ENCODE data around the gene HMGN1.
"Not testable (repeated sequence)": the region's sequence is repeated elsewhere in the genome, so short reads cannot be mapped to it uniquely, and the experiment has no call there.

Gene HMGN1

DNA sequence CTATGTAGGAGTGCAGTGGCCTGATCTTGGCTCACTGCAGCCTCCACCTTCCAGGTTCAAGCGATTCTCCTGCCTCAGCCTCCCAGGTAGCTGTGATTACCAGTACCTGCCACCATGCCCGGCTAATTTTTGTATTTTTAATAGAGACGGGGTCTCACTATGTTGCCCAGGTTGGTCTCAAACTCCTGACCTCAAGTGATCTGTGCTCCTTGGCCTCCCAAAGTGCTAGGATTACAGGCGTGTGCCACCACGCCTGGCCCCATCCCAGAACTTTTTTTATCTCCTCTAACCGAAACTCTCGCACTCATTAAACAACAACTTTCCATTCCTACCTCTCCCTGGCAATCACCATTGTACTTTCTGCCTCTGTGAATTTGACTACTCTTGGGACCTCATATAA lies 33.2 kb upstream of the HMGN1 start:
- Mint-ChIP-seq H3K27ac (peak overlapping the region in 1 of 2 donors; percentile 94), H3K4me3 (peak overlapping the region; percentile 5 to 95), H3K4me1 (ENCODE audit: low read depth in 2 of 2) (peaks cover 13 to 15% of the 10 kb centered on the region in 2 donors), H3K27me3 (peaks cover 11 to 14% of the 10 kb centered on the region in 2 donors)
- H3K36me3 Mint-ChIP-seq (ENCODE audit: insufficient read depth); DNase-seq; H3K9me3 Mint-ChIP-seq; ATAC-seq (replicated peaks): not testable (repeated sequence)

DNA sequence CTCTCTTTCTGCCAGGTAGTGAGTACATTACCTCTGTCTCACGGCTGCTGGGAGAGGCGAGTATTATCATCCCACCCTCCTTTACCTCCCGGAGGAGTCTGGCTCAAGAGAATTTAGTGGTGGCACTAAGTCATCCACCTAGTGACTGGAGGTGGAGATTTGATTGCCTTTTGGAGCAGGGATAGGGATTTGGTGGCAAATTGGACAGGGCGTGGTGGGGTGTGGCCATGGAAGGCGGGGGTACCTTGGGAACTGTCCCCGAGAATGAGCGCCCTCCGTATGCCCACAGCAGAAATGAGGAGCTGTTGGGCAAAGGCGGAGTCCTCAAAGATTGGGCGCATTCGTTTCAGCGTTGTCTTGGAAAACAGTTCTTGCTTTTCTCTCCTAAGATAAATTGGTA lies 32.1 kb upstream of the HMGN1 start:
- Mint-ChIP-seq H3K27me3 (peaks cover 18 to 21% of the 10 kb centered on the region in 2 donors), H3K4me1 (ENCODE audit: low read depth in 2 of 2) (peaks cover 13 to 15% of the 10 kb centered on the region in 2 donors), H3K9me3 (no peaks in the 10 kb centered on the region), H3K27ac (peak overlapping the region; percentile 92 to 94), H3K36me3 (ENCODE audit: insufficient read depth) (peaks cover 10% of the 10 kb centered on the region), H3K4me3 (peak overlapping the region; percentile 94 to 95)
- no peak for DNase-seq
- ATAC-seq (replicated peaks) = no peak

DNA sequence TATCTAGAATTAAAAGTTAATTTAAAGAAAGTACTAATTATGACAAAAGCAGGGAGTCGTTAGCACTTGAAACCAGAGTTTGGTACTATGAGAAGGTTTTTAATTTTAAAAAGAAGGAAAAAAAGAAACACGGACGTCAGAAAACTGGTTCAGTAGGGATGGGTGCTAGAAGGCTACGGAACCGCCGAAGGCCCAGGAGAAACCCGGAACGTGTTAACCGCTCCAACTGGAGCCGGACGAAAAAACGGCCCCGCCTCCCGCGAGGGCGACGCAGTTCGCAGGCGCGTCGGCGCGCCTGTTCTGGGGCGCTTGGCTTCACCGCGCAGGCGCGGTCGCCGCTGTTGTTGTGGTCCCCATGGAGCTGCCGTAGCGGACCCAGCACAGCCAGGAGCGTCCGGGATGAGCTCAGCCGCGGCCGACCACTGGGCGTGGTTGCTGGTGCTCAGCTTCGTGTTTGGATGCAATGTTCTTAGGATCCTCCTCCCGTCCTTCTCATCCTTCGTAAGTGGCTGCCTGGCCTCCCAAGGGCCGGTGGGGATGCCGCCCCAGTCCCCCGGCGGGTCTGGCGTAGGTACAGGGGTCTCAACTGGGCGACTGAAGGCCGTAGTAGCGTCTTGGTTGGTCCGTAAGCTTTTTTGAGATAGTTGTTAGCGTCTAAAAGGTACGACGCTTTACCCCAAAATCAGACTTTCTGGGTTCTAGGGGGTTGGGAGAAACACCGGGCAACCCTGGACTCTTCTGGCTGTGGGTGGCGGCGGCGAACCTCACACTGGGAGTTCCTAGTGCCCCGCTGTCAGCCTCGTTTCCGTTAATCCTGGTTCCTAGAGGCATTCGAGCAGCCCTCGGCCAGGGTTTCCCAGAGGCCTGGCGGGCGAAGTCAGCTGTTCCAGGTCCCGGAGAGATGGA lies 31.4 kb upstream of the HMGN1 start:
- DNase-seq (peak; percentile 75 to 83 (median 83)), ATAC-seq (replicated peaks) (peak; percentile 97)
- H3K27me3 Mint-ChIP-seq = peaks cover 21 to 23% of the 10 kb centered on the region in 2 donors
- no peaks in the 10 kb centered on the region for H3K9me3 Mint-ChIP-seq
- peaks cover 10% of the 10 kb centered on the region for H3K36me3 Mint-ChIP-seq (ENCODE audit: insufficient read depth)
- H3K27ac Mint-ChIP-seq = peak overlapping the region; percentile 92 to 94
- peak overlapping the region; percentile 94 to 95 for H3K4me3 Mint-ChIP-seq
- peaks cover 12 to 13% of the 10 kb centered on the region in 2 donors for H3K4me1 Mint-ChIP-seq (ENCODE audit: low read depth in 2 of 2)

DNA sequence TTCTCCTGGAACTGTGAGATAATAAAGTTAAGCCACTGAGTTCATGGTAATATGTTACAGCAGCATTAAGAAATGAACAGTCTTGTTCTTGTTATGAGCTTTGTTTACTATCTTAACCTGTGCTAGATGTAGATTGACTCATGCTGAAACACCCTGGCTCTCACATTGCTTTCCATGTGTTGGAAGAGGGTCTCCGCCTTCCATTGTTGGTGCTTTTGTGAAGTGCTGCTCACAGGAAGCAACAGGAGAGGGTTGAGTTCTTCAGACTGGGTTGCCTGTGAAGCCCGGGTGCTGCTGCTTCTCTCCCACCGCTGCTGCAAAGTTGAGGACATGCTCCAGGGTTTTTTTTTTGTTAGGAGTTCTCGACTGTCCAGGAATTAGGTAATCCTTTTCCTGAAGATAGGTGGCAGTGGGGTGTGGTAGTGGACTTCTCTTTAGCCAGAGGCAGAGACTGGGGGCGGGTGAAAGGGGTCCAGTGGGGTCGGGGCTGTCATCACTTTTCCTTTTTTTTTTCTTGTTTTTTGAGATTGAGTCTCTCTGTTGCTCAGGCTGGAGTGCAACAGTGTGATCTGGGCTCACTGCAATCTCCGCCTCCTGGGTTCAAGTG lies 28.7 kb upstream of the HMGN1 start:
- no peak overlapping the region for H3K27ac Mint-ChIP-seq
- H3K36me3 Mint-ChIP-seq (ENCODE audit: insufficient read depth) = peaks cover 10% of the 10 kb centered on the region
- DNase-seq = no peak
- ATAC-seq (replicated peaks) = no peak
- H3K4me1 Mint-ChIP-seq (ENCODE audit: low read depth in 2 of 2) = peaks cover 8 to 13% of the 10 kb centered on the region in 2 donors
- H3K9me3 Mint-ChIP-seq = no peaks in the 10 kb centered on the region
- H3K4me3 Mint-ChIP-seq = no peak overlapping the region
- H3K27me3 Mint-ChIP-seq = peaks cover 21 to 29% of the 10 kb centered on the region in 2 donors

DNA sequence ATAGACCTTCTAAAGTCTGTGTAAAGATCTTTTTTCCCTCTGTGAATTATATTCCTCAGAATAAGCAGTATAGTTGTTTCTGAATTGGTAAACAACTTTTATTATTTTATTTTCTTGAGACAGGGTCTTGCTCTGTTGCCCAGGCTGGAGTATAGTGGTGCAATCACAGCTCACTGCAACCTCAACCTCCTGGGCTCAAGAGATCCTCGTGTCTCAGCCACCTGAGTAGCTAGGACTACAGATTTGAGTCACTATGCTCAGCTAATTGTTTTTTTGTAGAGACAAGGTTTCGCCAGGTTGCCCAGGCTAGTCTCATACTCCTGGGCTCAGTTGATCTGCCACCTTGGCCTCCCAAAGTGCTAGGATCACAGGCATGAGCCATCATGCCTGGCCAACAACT lies 26.6 kb upstream of the HMGN1 start:
- ATAC-seq (replicated peaks) = no peak
- no peaks in the 10 kb centered on the region for H3K9me3 Mint-ChIP-seq
- DNase-seq = no peak
- H3K27me3 Mint-ChIP-seq = peaks cover 21 to 31% of the 10 kb centered on the region in 2 donors
- H3K4me3 Mint-ChIP-seq = no peak overlapping the region
- peaks cover 0 to 2% of the 10 kb centered on the region in 2 donors for H3K4me1 Mint-ChIP-seq (ENCODE audit: low read depth in 2 of 2)
- H3K27ac Mint-ChIP-seq = no peak overlapping the region
- peaks cover 2% of the 10 kb centered on the region for H3K36me3 Mint-ChIP-seq (ENCODE audit: insufficient read depth)

DNA sequence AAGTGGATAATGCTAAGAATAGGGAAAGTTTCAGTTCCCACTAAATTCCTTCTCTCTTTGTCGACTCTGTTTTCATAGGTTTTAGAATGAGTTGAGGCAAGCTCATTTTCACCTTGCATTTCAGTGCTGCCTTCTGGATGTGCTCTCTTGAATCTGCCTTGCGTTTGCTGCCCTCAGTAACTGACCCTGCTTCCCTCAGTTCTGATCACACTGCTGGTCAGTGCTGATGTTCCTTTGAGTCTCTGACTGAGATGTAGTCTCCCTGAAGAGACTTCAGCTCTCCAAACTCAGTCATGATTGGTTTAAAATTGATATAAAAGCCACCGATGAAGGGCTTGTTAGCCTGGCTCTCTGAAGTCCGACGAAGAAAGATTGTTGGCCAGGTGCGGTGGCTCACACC lies 25.2 kb upstream of the HMGN1 start:
- H3K27ac Mint-ChIP-seq = no peak overlapping the region
- ATAC-seq (replicated peaks) = no peak

DNA sequence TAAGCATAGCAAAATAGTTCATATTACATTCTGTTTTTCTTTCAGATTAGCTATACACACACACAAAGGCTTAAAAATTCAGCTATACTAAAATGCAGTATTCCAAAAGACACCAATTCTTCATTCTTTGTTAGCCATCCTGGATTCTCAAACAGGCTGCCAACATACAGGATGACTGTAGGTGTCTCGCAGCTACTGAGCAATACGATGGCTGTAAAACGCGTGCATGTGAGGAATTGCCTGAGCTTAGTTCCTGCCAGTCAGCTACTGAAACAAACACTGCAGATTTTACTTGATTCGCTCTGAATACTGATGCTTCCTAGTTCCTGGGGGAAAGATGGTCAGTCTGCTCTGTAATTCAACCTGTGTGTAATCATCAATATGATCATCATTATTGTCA lies 24.7 kb upstream of the HMGN1 start:
- no peak for DNase-seq
- Mint-ChIP-seq H3K4me3 (no peak overlapping the region), H3K9me3 (no peaks in the 10 kb centered on the region), H3K4me1 (ENCODE audit: low read depth in 2 of 2) (no peaks in the 10 kb centered on the region), H3K36me3 (ENCODE audit: insufficient read depth) (peaks cover 3% of the 10 kb centered on the region), H3K27ac (no peak overlapping the region), H3K27me3 (peaks cover 21 to 33% of the 10 kb centered on the region in 2 donors)
- peak; percentile 79 for ATAC-seq (replicated peaks)

More for the DNA sequence above, 25.2 kb upstream of the HMGN1 start:
- Mint-ChIP-seq H3K27me3 (peaks cover 21 to 33% of the 10 kb centered on the region in 2 donors), H3K9me3 (no peaks in the 10 kb centered on the region), H3K4me1 (ENCODE audit: low read depth in 2 of 2) (no peaks in the 10 kb centered on the region), H3K4me3 (no peak overlapping the region), H3K36me3 (ENCODE audit: insufficient read depth) (peaks cover 3% of the 10 kb centered on the region)
- no peak for DNase-seq

DNA sequence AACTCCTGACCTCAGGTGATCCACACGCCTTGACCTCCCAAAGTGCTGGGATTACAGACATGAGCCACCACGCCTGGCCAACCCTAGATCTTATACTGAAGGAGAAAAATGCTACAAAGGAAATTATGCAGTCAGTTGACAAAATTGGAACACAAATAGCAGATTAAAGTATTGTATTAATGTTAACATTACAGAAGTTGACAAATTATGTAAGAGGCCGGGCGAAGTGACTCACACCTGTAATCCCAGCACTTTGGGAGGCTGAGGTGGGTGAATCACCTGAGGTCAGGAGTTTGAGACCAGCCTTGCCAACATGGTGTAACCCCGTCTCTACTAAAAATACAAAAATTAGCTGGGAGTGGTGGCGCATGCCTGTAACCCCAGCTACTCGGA lies 21.0 kb upstream of the HMGN1 start:
- H3K4me1 Mint-ChIP-seq (ENCODE audit: low read depth in 2 of 2); H3K27ac Mint-ChIP-seq; H3K9me3 Mint-ChIP-seq; H3K4me3 Mint-ChIP-seq; ATAC-seq (replicated peaks); H3K36me3 Mint-ChIP-seq (ENCODE audit: insufficient read depth); DNase-seq: not testable (repeated sequence)
- H3K27me3 Mint-ChIP-seq = peaks cover 7 to 13% of the 10 kb centered on the region in 2 donors

DNA sequence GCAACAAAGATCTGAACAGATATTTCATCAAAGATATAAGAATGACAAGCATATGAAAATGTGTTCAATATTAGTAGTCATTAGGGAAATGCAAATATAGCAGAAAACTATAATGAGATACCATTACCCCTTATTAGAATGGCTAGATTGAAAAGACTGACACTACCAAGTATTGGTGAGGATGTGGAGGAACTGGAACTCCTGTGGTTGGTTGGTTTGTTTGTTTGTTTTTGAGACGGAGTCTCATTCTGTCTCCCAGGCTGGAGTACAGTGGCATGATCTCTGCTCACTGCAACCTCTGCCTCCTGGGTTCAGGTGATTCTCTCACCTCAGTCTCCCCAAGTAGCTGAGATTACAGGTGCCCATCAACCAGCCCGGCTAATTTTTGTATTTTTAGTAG lies 18.9 kb upstream of the HMGN1 start:
- H3K36me3 Mint-ChIP-seq (ENCODE audit: insufficient read depth) = peaks cover 3% of the 10 kb centered on the region
- ATAC-seq (replicated peaks) (no peak), DNase-seq (no peak)
- H3K4me1 Mint-ChIP-seq (ENCODE audit: low read depth in 2 of 2) = no peaks in the 10 kb centered on the region
- no peak overlapping the region for H3K4me3 Mint-ChIP-seq
- peaks cover 4 to 15% of the 10 kb centered on the region in 2 donors for H3K27me3 Mint-ChIP-seq
- H3K9me3 Mint-ChIP-seq = no peaks in the 10 kb centered on the region
- H3K27ac Mint-ChIP-seq = no peak overlapping the region

DNA sequence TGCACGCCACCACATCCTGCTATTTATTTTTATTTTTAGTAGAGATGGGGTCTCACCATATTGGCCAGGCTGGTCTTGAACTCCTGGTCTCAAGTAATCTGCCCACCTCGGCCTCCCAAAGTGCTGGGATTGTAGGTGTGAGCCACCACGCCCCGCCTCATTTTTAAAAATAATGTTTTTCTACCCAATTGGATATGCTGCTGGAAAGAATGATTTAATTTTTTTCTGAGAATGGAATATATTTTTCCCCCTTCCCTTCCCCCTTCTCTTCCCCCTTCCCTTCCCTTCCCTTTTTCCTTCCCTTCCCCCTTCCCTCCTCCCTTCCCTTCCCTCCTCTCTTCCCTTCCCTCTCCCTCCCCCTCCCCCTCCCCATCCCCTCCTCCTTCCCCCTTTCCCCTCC lies 17.7 kb upstream of the HMGN1 start:
- DNase-seq (no peak), ATAC-seq (replicated peaks) (no peak)
- no peaks in the 10 kb centered on the region for H3K9me3 Mint-ChIP-seq
- peaks cover 12 to 27% of the 10 kb centered on the region in 2 donors for H3K27me3 Mint-ChIP-seq
- no peak overlapping the region for H3K4me3 Mint-ChIP-seq
- no peaks in the 10 kb centered on the region for H3K4me1 Mint-ChIP-seq (ENCODE audit: low read depth in 2 of 2)
- H3K36me3 Mint-ChIP-seq (ENCODE audit: insufficient read depth) = peaks cover 3% of the 10 kb centered on the region
- no peak overlapping the region for H3K27ac Mint-ChIP-seq

DNA sequence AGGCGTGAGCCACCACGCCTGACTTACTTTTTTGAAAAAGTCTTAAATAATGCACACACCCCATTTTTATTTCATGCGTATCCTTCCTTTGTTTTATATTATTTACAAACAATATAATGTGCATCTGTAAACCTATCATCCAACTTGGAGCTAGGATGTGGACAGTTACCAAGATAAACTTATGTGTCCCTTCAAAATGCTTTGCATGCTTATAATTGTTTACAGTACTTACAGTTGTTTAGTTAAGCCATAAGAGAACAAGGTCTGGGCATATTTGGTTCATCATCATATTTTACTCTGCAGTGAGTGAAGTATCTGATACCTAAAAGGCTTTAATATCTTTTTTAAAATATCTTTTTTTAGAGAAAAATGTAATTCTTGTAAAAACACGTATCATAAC lies 16.1 kb upstream of the HMGN1 start:
- ATAC-seq (replicated peaks) = no peak
- peaks cover 15 to 44% of the 10 kb centered on the region in 2 donors for H3K27me3 Mint-ChIP-seq

DNA sequence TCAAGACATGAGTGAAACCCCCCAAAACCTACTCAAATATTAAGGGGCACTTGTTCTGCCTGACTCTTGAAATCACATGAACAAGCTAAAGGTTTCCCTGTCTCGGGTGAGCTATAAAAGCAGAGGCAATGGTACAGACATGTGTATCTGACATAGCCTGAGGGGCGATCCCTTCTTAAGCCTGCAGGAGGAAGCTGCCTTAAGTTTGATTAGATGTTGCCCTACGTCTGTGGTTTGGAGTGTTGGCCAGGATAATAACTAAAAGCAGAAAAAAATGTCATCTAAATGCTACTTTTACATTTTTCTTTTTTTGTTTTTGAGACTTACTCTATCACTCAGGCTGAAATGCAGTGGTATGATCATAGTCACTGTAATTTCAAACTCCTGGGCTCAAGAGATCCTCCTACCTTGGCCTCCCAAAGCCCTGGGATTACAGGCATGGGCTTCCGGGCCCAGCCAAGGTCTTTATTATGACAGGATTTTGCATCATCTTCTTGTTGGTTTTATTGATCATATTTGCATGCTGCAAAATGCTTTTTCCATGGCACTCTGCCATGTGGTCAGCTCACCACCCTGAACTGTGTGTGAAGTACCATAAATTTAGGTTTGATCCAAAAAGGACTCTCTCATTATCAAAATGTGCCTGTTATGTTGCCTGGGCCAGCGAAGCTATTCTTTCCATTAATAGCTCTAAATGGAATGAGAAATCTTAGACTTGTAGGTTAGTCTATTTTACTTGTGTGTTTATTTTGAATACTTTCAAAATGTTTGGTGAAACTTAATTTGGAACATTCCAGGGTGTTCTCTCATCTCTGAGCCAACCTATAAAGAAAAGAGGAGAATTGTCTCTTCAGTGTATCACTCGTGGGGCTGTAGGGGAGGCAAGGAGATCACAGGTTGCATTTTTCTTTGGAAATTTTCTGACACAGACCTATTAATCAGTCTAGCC lies 15.0 kb upstream of the HMGN1 start:
- H3K27me3 Mint-ChIP-seq = peaks cover 15 to 45% of the 10 kb centered on the region in 2 donors

More for the DNA sequence above, 16.1 kb upstream of the HMGN1 start:
- Mint-ChIP-seq H3K36me3 (ENCODE audit: insufficient read depth) (peaks cover 3% of the 10 kb centered on the region), H3K27ac (no peak overlapping the region), H3K4me1 (ENCODE audit: low read depth in 2 of 2) (no peaks in the 10 kb centered on the region), H3K9me3 (no peaks in the 10 kb centered on the region), H3K4me3 (no peak overlapping the region)
- no peak for DNase-seq

DNA sequence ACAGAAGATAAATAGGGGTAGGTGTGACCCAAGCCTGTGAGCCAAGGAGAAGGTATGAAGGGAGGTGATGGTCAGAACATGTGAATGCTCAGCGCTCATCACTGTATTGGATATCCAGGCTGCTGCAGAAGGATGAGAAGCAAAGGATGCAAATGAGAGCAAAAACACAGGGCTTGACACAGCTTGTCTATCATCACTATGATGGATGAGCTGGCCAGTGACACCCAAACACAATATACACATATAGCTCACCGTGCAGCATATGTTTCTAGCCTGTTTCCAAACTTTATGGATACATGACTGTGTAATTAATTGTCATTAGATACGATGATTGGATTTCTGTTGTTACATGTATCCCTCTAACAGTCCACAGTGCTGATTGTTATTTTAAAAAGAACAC lies 13.8 kb upstream of the HMGN1 start:
- Mint-ChIP-seq H3K4me3 (no peak overlapping the region), H3K27ac (no peak overlapping the region), H3K4me1 (ENCODE audit: low read depth in 2 of 2) (no peaks in the 10 kb centered on the region), H3K9me3 (no peaks in the 10 kb centered on the region), H3K36me3 (ENCODE audit: insufficient read depth) (no peaks in the 10 kb centered on the region), H3K27me3 (peaks cover 15 to 41% of the 10 kb centered on the region in 2 donors)
- no peak for DNase-seq
- no peak for ATAC-seq (replicated peaks)

More for the DNA sequence above, 15.0 kb upstream of the HMGN1 start:
- DNase-seq (no peak), ATAC-seq (replicated peaks) (no peak)
- Mint-ChIP-seq H3K4me3 (no peak overlapping the region), H3K27ac (no peak overlapping the region), H3K9me3 (no peaks in the 10 kb centered on the region), H3K4me1 (ENCODE audit: low read depth in 2 of 2) (no peaks in the 10 kb centered on the region), H3K36me3 (ENCODE audit: insufficient read depth) (no peaks in the 10 kb centered on the region)

Data from effector memory CD8-positive, alpha-beta T cell (primary cell).